A673 (cell line): ENCODE data around the gene ABCB6.

ENCODE experiments used
- EZH2 ChIP-seq: fragments of 200-600 bp; sonication (generic); IDR thresholded peaks from 2 replicates; pipeline ENCODE4 v1.6.1; 2017; ENCODE audit warnings: borderline replicate concordance, low read depth, mild to moderate bottlenecking, mixed read lengths, antibody characterized with exemption, low read length; ENCODE audit not compliant: poor library complexity, severe bottlenecking
- TF ChIP-seq, protein P1 (sequence below): fragments of 300-800, 200-600 bp; sonication (generic); conservative IDR thresholded peaks from 2 replicates; pipeline ENCODE4 v1.5.1; 2017; ENCODE audit warnings: low read depth, mild to moderate bottlenecking, antibody characterized with exemption, low read length, moderate library complexity, mixed read lengths

DNA sequence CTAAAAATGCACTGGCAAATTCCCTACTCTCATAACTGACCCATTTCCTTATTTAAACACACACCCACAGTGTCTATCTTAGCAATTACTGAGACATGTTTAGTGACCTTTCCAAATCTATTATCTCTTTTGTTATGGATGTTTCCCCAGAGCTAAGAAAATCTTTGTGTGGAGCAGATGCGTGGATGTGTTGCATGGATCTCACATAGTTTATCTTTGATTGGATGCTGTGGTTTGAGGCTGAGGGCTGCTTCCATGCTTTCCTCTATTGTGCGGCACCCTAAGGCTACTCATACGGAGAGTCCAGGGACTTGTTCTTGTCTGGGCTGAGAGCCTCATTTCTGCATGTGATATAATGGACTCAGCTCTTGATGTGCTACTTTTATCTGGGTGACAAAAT is 15.6 kb upstream of the ABCB6 start:
- TF ChIP-seq, protein P1, sequence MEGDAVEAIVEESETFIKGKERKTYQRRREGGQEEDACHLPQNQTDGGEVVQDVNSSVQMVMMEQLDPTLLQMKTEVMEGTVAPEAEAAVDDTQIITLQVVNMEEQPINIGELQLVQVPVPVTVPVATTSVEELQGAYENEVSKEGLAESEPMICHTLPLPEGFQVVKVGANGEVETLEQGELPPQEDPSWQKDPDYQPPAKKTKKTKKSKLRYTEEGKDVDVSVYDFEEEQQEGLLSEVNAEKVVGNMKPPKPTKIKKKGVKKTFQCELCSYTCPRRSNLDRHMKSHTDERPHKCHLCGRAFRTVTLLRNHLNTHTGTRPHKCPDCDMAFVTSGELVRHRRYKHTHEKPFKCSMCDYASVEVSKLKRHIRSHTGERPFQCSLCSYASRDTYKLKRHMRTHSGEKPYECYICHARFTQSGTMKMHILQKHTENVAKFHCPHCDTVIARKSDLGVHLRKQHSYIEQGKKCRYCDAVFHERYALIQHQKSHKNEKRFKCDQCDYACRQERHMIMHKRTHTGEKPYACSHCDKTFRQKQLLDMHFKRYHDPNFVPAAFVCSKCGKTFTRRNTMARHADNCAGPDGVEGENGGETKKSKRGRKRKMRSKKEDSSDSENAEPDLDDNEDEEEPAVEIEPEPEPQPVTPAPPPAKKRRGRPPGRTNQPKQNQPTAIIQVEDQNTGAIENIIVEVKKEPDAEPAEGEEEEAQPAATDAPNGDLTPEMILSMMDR, result no peak
- no peak for TF ChIP-seq EZH2
